Endothelial cell of hepatic sinusoid (primary cell): ENCODE results near the gene MYOF.
"Not testable (repeated sequence)": the region's sequence is repeated elsewhere in the genome, so short reads cannot be mapped to it uniquely, and the experiment has no call there.

Source experiments
- in situ Hi-C: cut with HindIII; loops from 2 replicates; pipeline ENCODE4 v1.10.0; 2017; ENCODE audit warnings: low sequenced_read_pairs

MYOF gene

GRCh38 chr10:93435621-93436397 lies 46.3 kb downstream of the MYOF start:
- in situ Hi-C loops = no loop called here

GRCh38 chr10:93434991-93435491 lies 47.1 kb downstream of the MYOF start:
- in situ Hi-C loops = no loop called here

GRCh38 chr10:93431361-93431760 lies 50.8 kb downstream of the MYOF start:
- in situ Hi-C loops = no loop called here

GRCh38 chr10:93425861-93426260 lies 56.3 kb downstream of the MYOF start:
- in situ Hi-C loops = no loop called here

GRCh38 chr10:93422118-93422517 lies 60.0 kb downstream of the MYOF start:
- in situ Hi-C loops = no loop called here

GRCh38 chr10:93420944-93421825 lies 60.9 kb downstream of the MYOF start:
- in situ Hi-C loops = no loop called here

- in situ Hi-C loops = no loop called here
Measured at GRCh38 chr10:93420091-93420490, 62.0 kb downstream of the MYOF start.

- in situ Hi-C loops = not testable (repeated sequence)
Measured at GRCh38 chr10:93419016-93419415, 63.1 kb downstream of the MYOF start.

- in situ Hi-C loops = no loop called here
Measured at GRCh38 chr10:93417921-93418320, 64.2 kb downstream of the MYOF start.

GRCh38 chr10:93417266-93417665 lies 64.9 kb downstream of the MYOF start:
- in situ Hi-C loops = no loop called here

- in situ Hi-C loops = no loop called here
Measured at GRCh38 chr10:93416824-93417223, 65.3 kb downstream of the MYOF start.

- in situ Hi-C loops = no loop called here
Measured at GRCh38 chr10:93415693-93416092, 66.4 kb downstream of the MYOF start.

- in situ Hi-C loops = no loop called here
Measured at GRCh38 chr10:93413252-93413689, 68.9 kb downstream of the MYOF start.

- in situ Hi-C loops = no loop called here
Measured at GRCh38 chr10:93412801-93413200, 69.3 kb downstream of the MYOF start.

- in situ Hi-C loops = no loop called here
Measured at GRCh38 chr10:93410697-93411348, 71.3 kb downstream of the MYOF start.

GRCh38 chr10:93408783-93409182 lies 73.4 kb downstream of the MYOF start:
- in situ Hi-C loops = no loop called here

- in situ Hi-C loops = no loop called here
Measured at GRCh38 chr10:93406364-93407145, 75.6 kb downstream of the MYOF start.

- in situ Hi-C loops = no loop called here
Measured at GRCh38 chr10:93404048-93404354, 78.1 kb downstream of the MYOF start.

- in situ Hi-C loops = no loop called here
Measured at GRCh38 chr10:93403152-93404047, 78.7 kb downstream of the MYOF start.

- in situ Hi-C loops = no loop called here
Measured at GRCh38 chr10:93402192-93402591, 79.9 kb downstream of the MYOF start.
